CD14-positive monocyte (primary cell): ENCODE data around the gene ZNFX1. TPM values are rescaled to one million over a fixed set of nuclear protein-coding genes. Genes with fewer than 3 reads are reported as not detected.

Experiments used
- DNase-seq, 3 donors: peaks; one replicate each; pipeline ENCODE4 v3.0.0-alpha.2; 2011 to 2022
- H2AFZ ChIP-seq: 2 replicates; pipeline ENCODE4 v1.6.0; 2012; ENCODE audit warnings: mild to moderate bottlenecking, low read depth, low read length, inconsistent platforms; ENCODE audit not compliant: insufficient read depth, poor library complexity, severe bottlenecking
- H3K27ac ChIP-seq, 2 donors: 1 replicate in 1 of 2; 2 replicates in 1 of 2; pipeline ENCODE4 v1.5.1; 2012 to 2013; ENCODE audit warnings: low read length in 2 of 2, control low read depth in 1 of 2, inconsistent platforms in 1 of 2, low read depth in 1 of 2, mild to moderate bottlenecking in 1 of 2
- H3K27me3 ChIP-seq, 2 donors: one replicate each; pipeline versions ENCODE4 v1.6.0 to v1.6.1; 2011 to 2013; ENCODE audit warnings: low read length in 2 of 2; ENCODE audit not compliant: control insufficient read depth in 2 of 2, insufficient read depth in 2 of 2
- H3K36me3 ChIP-seq, 2 donors: replicated peaks in 1 of 2; 1 replicate in 1 of 2; 2 replicates in 1 of 2; pipeline versions ENCODE4 v1.5.1 to v1.6.1; 2012 to 2013; ENCODE audit warnings: low read length in 2 of 2, control low read depth in 1 of 2, inconsistent platforms in 1 of 2, mild to moderate bottlenecking in 1 of 2; ENCODE audit not compliant: insufficient read depth in 2 of 2, control insufficient read depth in 1 of 2
- H3K4me1 ChIP-seq, 2 donors: 1 replicate in 1 of 2; 2 replicates in 1 of 2; pipeline versions ENCODE4 v1.5.1 to v1.6.1; 2012 to 2013; ENCODE audit warnings: low read length in 2 of 2, control low read depth in 1 of 2, inconsistent platforms in 1 of 2, mild to moderate bottlenecking in 1 of 2, moderate library complexity in 1 of 2; ENCODE audit not compliant: insufficient read depth in 2 of 2, control insufficient read depth in 1 of 2
- H3K4me2 ChIP-seq: replicated peaks from 2 replicates; pipeline ENCODE3; 2012; ENCODE audit warnings: low read length, moderate library complexity, mild to moderate bottlenecking; ENCODE audit not compliant: poor library complexity, severe bottlenecking; ENCODE audit errors: extremely low read depth
- H3K4me3 ChIP-seq, 3 experiments: fragments of 200-600 bp in 1 of 3; sonication (generic) in 1 of 3; replicated peaks in 1 of 3; 1 replicate in 2 of 3; 2 replicates in 1 of 3; pipeline ENCODE4 v1.5.1; 2011 to 2013; ENCODE audit warnings: low read length in 3 of 3, mild to moderate bottlenecking in 3 of 3, control low read depth in 2 of 3, low read depth in 2 of 3, inconsistent platforms in 1 of 3, moderate library complexity in 1 of 3
- H3K79me2 ChIP-seq: 2 replicates; pipeline ENCODE4 v1.6.0; 2012; ENCODE audit warnings: mild to moderate bottlenecking, control low read depth, inconsistent platforms, low read length, moderate library complexity; ENCODE audit not compliant: insufficient read depth
- H3K9ac ChIP-seq: 2 replicates; pipeline ENCODE4 v1.6.0; 2017; ENCODE audit warnings: low read length, mild to moderate bottlenecking; ENCODE audit not compliant: insufficient read depth, poor library complexity, severe bottlenecking
- H3K9me3 ChIP-seq, 2 donors: replicated peaks in 1 of 2; 1 replicate in 1 of 2; 2 replicates in 1 of 2; pipeline versions ENCODE4 v1.5.1 to v1.6.1; 2012 to 2013; ENCODE audit warnings: low read length in 2 of 2, control low read depth in 1 of 2; ENCODE audit not compliant: control insufficient read depth in 1 of 2, insufficient read depth in 1 of 2
- H4K20me1 ChIP-seq: 2 replicates; pipeline ENCODE4 v1.6.0; 2012; ENCODE audit warnings: mild to moderate bottlenecking, low read length, control low read depth, moderate library complexity; ENCODE audit not compliant: insufficient read depth
- H3K27ac Mint-ChIP-seq, 7 donors: one replicate each; pipeline ENCODE4 v1.8.0; 2020; ENCODE audit warnings: mild to moderate bottlenecking in 7 of 7, mixed read lengths in 7 of 7, moderate library complexity in 6 of 7, inconsistent platforms in 2 of 7
- H3K27me3 Mint-ChIP-seq, 3 donors: one replicate each; pipeline ENCODE4 v1.8.0; 2021 to 2022; ENCODE audit warnings: low read depth in 3 of 3, mild to moderate bottlenecking in 3 of 3, mixed read lengths in 3 of 3, moderate library complexity in 3 of 3, inconsistent platforms in 1 of 3
- H3K36me3 Mint-ChIP-seq, 2 donors: one replicate each; pipeline ENCODE4 v1.8.0; 2020; ENCODE audit warnings: mixed read lengths in 2 of 2, inconsistent platforms in 1 of 2, mild to moderate bottlenecking in 1 of 2
- H3K4me1 Mint-ChIP-seq: one replicate; pipeline ENCODE4 v1.8.0; 2020; ENCODE audit warnings: mild to moderate bottlenecking, mixed read lengths
- H3K4me3 Mint-ChIP-seq, 2 donors: one replicate each; pipeline ENCODE4 v1.8.0; 2020; ENCODE audit warnings: mild to moderate bottlenecking in 2 of 2, mixed read lengths in 2 of 2, moderate library complexity in 1 of 2
- H3K9me3 Mint-ChIP-seq, 7 donors: one replicate each; pipeline ENCODE4 v1.8.0; 2020 to 2022; ENCODE audit warnings: mixed read lengths in 7 of 7, mild to moderate bottlenecking in 6 of 7, moderate library complexity in 6 of 7, inconsistent platforms in 2 of 7
- CTCF ChIP-seq: fragments of 200-600 bp; IDR thresholded peaks from one replicate; pipeline ENCODE4 v1.8.0; 2022; ENCODE audit warnings: antibody characterized with exemption, mild to moderate bottlenecking
- WGBS: methylation state at CpG from one replicate; pipeline ENCODE4 v1.1.5; 2013; ENCODE audit warnings: missing lambda C conversion rate; ENCODE audit not compliant: insufficient coverage; 5-methylcytosine and 5-hydroxymethylcytosine counted together
- intact Hi-C, 2 donors: fragments of 100-400 bp; cut with micrococcal nuclease; formaldehyde crosslinking; loops; one replicate each; pipeline versions ENCODE4 v1.15.0 to v1.15.1; 2023
- polyA plus RNA-seq, 3 donors: library from polyadenylated mRNA; depleted of rRNA in 1 of 3; unstranded in 2 of 3; stranded (reverse) in 1 of 3; fragments of 300-500 nt in 2 of 3; fragments of >200 nt in 1 of 3; fragmentation: Illumina TruSeq in 2 of 3; gene quantifications; 1 replicate in 2 of 3; 2 replicates in 1 of 3; pipeline ENCODE4 v1.2.3, GENCODE V29; 2012 to 2021

Gene ZNFX1
- polyA plus RNA-seq, 3 donors, result 11.4 to 23.2 (median 13.3) TPM

GRCh38 chr20:49280463-49281058 lies 2.7 kb upstream of the ZNFX1 start:
- Histone ChIP-seq H3K27me3 (no peaks in the 10 kb centered on the region), H4K20me1 (peaks cover 79% of the 10 kb centered on the region), H3K36me3 (peaks cover 59 to 65% of the 10 kb centered on the region in 2 donors), H3K27ac (peak overlapping the region; percentile 65 to 94), H2AFZ (no peak overlapping the region), H3K4me3 (peak overlapping the region in 2 of 3 experiments; percentile 54 to 92), H3K9me3 (peaks cover 37 to 58% of the 10 kb centered on the region in 2 donors), H3K4me2 (peak overlapping the region; percentile 95), H3K79me2 (peaks cover 93% of the 10 kb centered on the region), H3K4me1 (peaks cover 42 to 65% of the 10 kb centered on the region in 2 donors), H3K9ac (peak overlapping the region; percentile 45)
- peak overlapping the region; percentile 90 to 99 (median 99) for H3K27ac Mint-ChIP-seq
- H3K36me3 Mint-ChIP-seq, result peaks cover 61 to 71% of the 10 kb centered on the region in 2 donors
- peak overlapping the region in 1 of 2 donors; percentile 97 for H3K4me3 Mint-ChIP-seq
- H3K27me3 Mint-ChIP-seq, result peaks cover 0 to 5% (median 0%) of the 10 kb centered on the region in 3 donors
- H3K9me3 Mint-ChIP-seq, result peaks cover 47 to 69% (median 61%) of the 10 kb centered on the region in 7 donors
- TF ChIP-seq CTCF, result no peak
- 71% methylated on average over 2 of the region's 6 CpGs for WGBS
- H3K4me1 Mint-ChIP-seq, result peaks cover 46% of the 10 kb centered on the region
- intact Hi-C loops, result loop anchor here (5.0 kb wide), 1 partner anchor 42 kb away; no protein-coding TSS in a partner anchor
- DNase-seq, result no peak

- intact Hi-C loops, result loop anchor here (5.0 kb wide), 1 partner anchor 42 kb away; no protein-coding TSS in a partner anchor
- Mint-ChIP-seq H3K9me3 (peaks cover 44 to 62% (median 56%) of the 10 kb centered on the region in 7 donors), H3K36me3 (peaks cover 60 to 71% of the 10 kb centered on the region in 2 donors), H3K4me3 (peak overlapping the region; percentile 87 to 97), H3K27ac (peak overlapping the region; percentile 98 to 99 (median 99)), H3K4me1 (peaks cover 48% of the 10 kb centered on the region), H3K27me3 (peaks cover 0 to 5% (median 0%) of the 10 kb centered on the region in 3 donors)
- DNase-seq, result no peak
- TF ChIP-seq CTCF, result no peak
- Histone ChIP-seq H3K4me3 (peak overlapping the region; percentile 54 to 92 (median 70)), H2AFZ (no peak overlapping the region), H3K27ac (peak overlapping the region; percentile 90 to 94), H3K27me3 (no peaks in the 10 kb centered on the region), H3K9ac (peak overlapping the region; percentile 94), H4K20me1 (peaks cover 78% of the 10 kb centered on the region), H3K4me1 (peaks cover 46 to 70% of the 10 kb centered on the region in 2 donors), H3K4me2 (peak overlapping the region; percentile 95), H3K9me3 (peaks cover 35 to 51% of the 10 kb centered on the region in 2 donors), H3K36me3 (peaks cover 56 to 65% of the 10 kb centered on the region in 2 donors), H3K79me2 (peaks cover 93% of the 10 kb centered on the region)
- WGBS, result 27% methylated on average over 3 of the region's 7 CpGs
Measured at GRCh38 chr20:49279677-49280462, 2.0 kb upstream of the ZNFX1 start.
